Fibroblast of lung (primary cell): ENCODE data around the gene GDPD3.

Experiments
- CTCF ChIP-seq, 2 donors: IDR thresholded peaks in 1 of 2; conservative IDR thresholded peaks in 1 of 2; 1 replicate in 1 of 2; 2 replicates in 1 of 2; pipeline ENCODE4 v1.5.1; 2011 to 2012; ENCODE audit warnings: low read length in 2 of 2, control low read depth in 1 of 2, inconsistent platforms in 1 of 2, low read depth in 1 of 2, mild to moderate bottlenecking in 1 of 2
- EZH2 ChIP-seq: IDR thresholded peaks from 2 replicates; pipeline ENCODE4 v1.5.1; 2012; ENCODE audit warnings: low read length, control low read depth, mild to moderate bottlenecking; ENCODE audit errors: missing control alignments

- TF ChIP-seq EZH2 (no peak), CTCF (conservative IDR thresholded peaks at IDR 0.05 in 1 of 2, IDR thresholded peaks at IDR 0.05 in 1 of 2; ENCODE audit: low read depth in 1 of 2, low read length in 2 of 2) (peak; percentile 45 to 58)
Observed at GRCh38 chr16:30068750-30069610, 44.4 kb downstream of the GDPD3 start.
